HepG2 (cell line): ENCODE results near the gene CD34. TPM values are rescaled to one million over a fixed set of nuclear protein-coding genes. Genes with fewer than 3 reads are reported as not detected.
A peak's percentile ranks its signal among the peaks of the same experiment; 100 is the strongest.

Experiments
- ARID5B ChIP-seq: IDR thresholded peaks from 2 replicates; pipeline ENCODE4 v1.4.0; 2020; ENCODE audit warnings: mild to moderate bottlenecking, missing genetic modification reagents
- BCL3 ChIP-seq: sonication (generic); formaldehyde crosslinking; IDR thresholded peaks from 2 replicates; pipeline ENCODE4 v1.5.1; 2020; ENCODE audit warnings: mild to moderate bottlenecking, missing genetic modification reagents, moderate library complexity
- CTCF ChIP-seq: sonication (generic); formaldehyde crosslinking; IDR thresholded peaks from 2 replicates; pipeline ENCODE4 v1.5.0; 2020; ENCODE audit warnings: mild to moderate bottlenecking, missing genetic modification reagents, moderate library complexity
- ETV5 ChIP-seq: IDR thresholded peaks from 2 replicates; pipeline ENCODE4 v1.6.1; 2018; ENCODE audit warnings: missing biosample characterization, missing genetic modification reagents, inconsistent platforms, borderline replicate concordance
- FOSL1 ChIP-seq: sonication (generic); formaldehyde crosslinking; IDR thresholded peaks from 2 replicates; pipeline ENCODE4 v1.9.0; 2021; ENCODE audit warnings: missing genetic modification reagents, borderline replicate concordance
- HES4 ChIP-seq: sonication (generic); formaldehyde crosslinking; IDR thresholded peaks from 2 replicates; pipeline ENCODE4 v1.9.0; 2021; ENCODE audit warnings: mild to moderate bottlenecking, missing genetic modification reagents, borderline replicate concordance
- MZF1 ChIP-seq: sonication (generic); formaldehyde crosslinking; IDR thresholded peaks from 2 replicates; pipeline ENCODE4 v1.8.1; 2023; ENCODE audit warnings: mild to moderate bottlenecking, missing genetic modification reagents, borderline replicate concordance
- NFATC3 ChIP-seq: sonication (generic); formaldehyde crosslinking; IDR thresholded peaks from 2 replicates; pipeline ENCODE4 v1.5.1; 2020; ENCODE audit warnings: mild to moderate bottlenecking, missing genetic modification reagents
- NR2F1 ChIP-seq, 2 experiments: fragments of 450-650 bp in 1 of 2; formaldehyde crosslinking in 1 of 2; IDR thresholded peaks; 2 replicates each; pipeline versions ENCODE4 v1.5.0 to v1.6.1; 2016 to 2020; ENCODE audit warnings: mild to moderate bottlenecking in 1 of 2, missing compliant biosample characterization in 1 of 2, missing genetic modification reagents in 1 of 2, moderate library complexity in 1 of 2
- PLRG1 ChIP-seq: fragments of 450-650 bp; conservative IDR thresholded peaks from 2 replicates; pipeline ENCODE4 v1.6.1; 2016
- PRPF4 ChIP-seq: fragments of 200-400 bp; formaldehyde crosslinking; IDR thresholded peaks from 2 replicates; pipeline ENCODE4 v1.6.1; 2016; ENCODE audit warnings: low read length, low read depth; ENCODE audit not compliant: poor library complexity, severe bottlenecking
- TP53 ChIP-seq: sonication (generic); formaldehyde crosslinking; conservative IDR thresholded peaks from 2 replicates; pipeline ENCODE4 v1.4.0; 2020; ENCODE audit warnings: missing genetic modification reagents
- ZHX1 ChIP-seq: sonication (generic); formaldehyde crosslinking; IDR thresholded peaks from 2 replicates; pipeline ENCODE4 v1.8.1; 2022; ENCODE audit warnings: low read depth, mild to moderate bottlenecking, missing genetic modification reagents
- ZNF644 ChIP-seq: IDR thresholded peaks from 2 replicates; pipeline ENCODE4 v1.6.1; 2016; ENCODE audit warnings: low read depth
- polyA plus RNA-seq, 8 experiments: library from polyadenylated mRNA; depleted of rRNA in 3 of 8; stranded (reverse) in 7 of 8; unstranded in 1 of 8; fragments of >200 nt; fragmentation: Illumina TruSeq in 4 of 8; extraction: Trizol in 4 of 8; gene quantifications; 2 replicates each; pipeline versions ENCODE4 v1.2.1 to v1.2.3, GENCODE V29; 2011 to 2016; ENCODE audit warnings: low read depth in 4 of 8, missing spikeins in 1 of 8, mixed read lengths in 1 of 8; ENCODE audit not compliant: insufficient read depth in 1 of 8
- total RNA-seq, 5 experiments: library from RNA; depleted of rRNA; stranded (reverse); fragments of >200 nt; fragmentation: Illumina TruSeq; extraction: Trizol; gene quantifications; 2 replicates each; pipeline ENCODE4 v1.2.3, GENCODE V29; 2016; ENCODE audit warnings: low read depth in 1 of 5
- TF ChIP-seq, protein P1 (sequence below): sonication (generic); formaldehyde crosslinking; IDR thresholded peaks from 2 replicates; pipeline ENCODE4 v1.5.0; 2020; ENCODE audit warnings: mild to moderate bottlenecking, missing genetic modification reagents

The CD34 gene
- total and polyA plus RNA-seq, 2 of the 13 experiments (the other 11 are each of a cell fraction or from before 2014, with no cell fraction given) = not detected

- TF ChIP-seq ARID5B (CRISPR knock-in tag) (0 out of 2 replicates have a peak, but pooled peaks have one; percentile 3), ZHX1 (CRISPR knock-in tag) (no peak), HES4 (no peak), PLRG1 (no peak), BCL3 (CRISPR knock-in tag) (no peak), NFATC3 (CRISPR knock-in tag) (no peak), TP53 (no peak), FOSL1 (no peak), ETV5 (CRISPR knock-in tag) (peak; percentile 41; the same call in 1 of the 2 replicates), PRPF4 (no peak), CTCF (CRISPR knock-in tag) (peak; percentile 90), NR2F1 (CRISPR knock-in tag; IDR thresholded peaks at IDR 0.05) (no peak), MZF1 (CRISPR knock-in tag) (no peak), ZNF644 (CRISPR knock-in tag) (0 out of 2 replicates have a peak, but pooled peaks have one; percentile 54)
- TF ChIP-seq, protein P1, sequence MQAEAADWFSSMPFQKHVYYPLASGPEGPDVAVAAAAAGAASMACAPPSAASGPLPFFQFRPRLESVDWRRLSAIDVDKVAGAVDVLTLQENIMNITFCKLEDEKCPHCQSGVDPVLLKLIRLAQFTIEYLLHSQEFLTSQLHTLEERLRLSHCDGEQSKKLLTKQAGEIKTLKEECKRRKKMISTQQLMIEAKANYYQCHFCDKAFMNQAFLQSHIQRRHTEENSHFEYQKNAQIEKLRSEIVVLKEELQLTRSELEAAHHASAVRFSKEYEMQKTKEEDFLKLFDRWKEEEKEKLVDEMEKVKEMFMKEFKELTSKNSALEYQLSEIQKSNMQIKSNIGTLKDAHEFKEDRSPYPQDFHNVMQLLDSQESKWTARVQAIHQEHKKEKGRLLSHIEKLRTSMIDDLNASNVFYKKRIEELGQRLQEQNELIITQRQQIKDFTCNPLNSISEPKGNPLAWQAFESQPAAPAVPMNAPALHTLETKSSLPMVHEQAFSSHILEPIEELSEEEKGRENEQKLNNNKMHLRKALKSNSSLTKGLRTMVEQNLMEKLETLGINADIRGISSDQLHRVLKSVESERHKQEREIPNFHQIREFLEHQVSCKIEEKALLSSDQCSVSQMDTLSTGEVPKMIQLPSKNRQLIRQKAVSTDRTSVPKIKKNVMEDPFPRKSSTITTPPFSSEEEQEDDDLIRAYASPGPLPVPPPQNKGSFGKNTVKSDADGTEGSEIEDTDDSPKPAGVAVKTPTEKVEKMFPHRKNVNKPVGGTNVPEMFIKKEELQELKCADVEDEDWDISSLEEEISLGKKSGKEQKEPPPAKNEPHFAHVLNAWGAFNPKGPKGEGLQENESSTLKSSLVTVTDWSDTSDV = no peak
Measured at GRCh38 chr1:207885129-207886032, 25.5 kb downstream of the CD34 start (continued).
